ENCODE measurements around the gene ZNF853. TPM values are rescaled to one million over a fixed set of nuclear protein-coding genes. Genes with fewer than 3 reads are reported as not detected.

The ZNF853 gene
- total RNA-seq, 1 donor from 2014 or later = 8.7 TPM

Other genes with a start within 250 kb of the ZNF853 start
- 225 TPM for gene RAC1, start 241.1 kb upstream of the ZNF853 start, total RNA-seq
- gene DAGLB, start 167.7 kb upstream of the ZNF853 start, total RNA-seq = 21.2 TPM
- gene KDELR2, start 131.5 kb upstream of the ZNF853 start, total RNA-seq = 90.4 TPM
- gene GRID2IP, start 64.1 kb upstream of the ZNF853 start, total RNA-seq = 0.18 TPM
- 41.4 TPM for gene ZDHHC4, start 38.2 kb upstream of the ZNF853 start, total RNA-seq
- 26.7 TPM for gene INTS15, start 25.6 kb upstream of the ZNF853 start, total RNA-seq
- 37.5 TPM for gene ZNF316, start 21.7 kb downstream of the ZNF853 start, total RNA-seq
- 25.5 TPM for gene ZNF12, start 91.3 kb downstream of the ZNF853 start, total RNA-seq
- 0.89 TPM for gene RSPH10B2, start 138.5 kb downstream of the ZNF853 start, total RNA-seq
- 92.1 TPM for gene CCZ1B, start 210.7 kb downstream of the ZNF853 start, total RNA-seq